ENCODE results near the gene APOOL.
"Not testable (repeated sequence)": the region's sequence is repeated elsewhere in the genome, so short reads cannot be mapped to it uniquely, and the experiment has no call there.

The APOOL gene

GRCh38 chrX:85077247-85077646 is 73.6 kb downstream of the APOOL start:
- DNase-seq (ENCODE audit: low read depth in 3 of 3, low spot score in 1 of 3) = not testable (repeated sequence)

DNA sequence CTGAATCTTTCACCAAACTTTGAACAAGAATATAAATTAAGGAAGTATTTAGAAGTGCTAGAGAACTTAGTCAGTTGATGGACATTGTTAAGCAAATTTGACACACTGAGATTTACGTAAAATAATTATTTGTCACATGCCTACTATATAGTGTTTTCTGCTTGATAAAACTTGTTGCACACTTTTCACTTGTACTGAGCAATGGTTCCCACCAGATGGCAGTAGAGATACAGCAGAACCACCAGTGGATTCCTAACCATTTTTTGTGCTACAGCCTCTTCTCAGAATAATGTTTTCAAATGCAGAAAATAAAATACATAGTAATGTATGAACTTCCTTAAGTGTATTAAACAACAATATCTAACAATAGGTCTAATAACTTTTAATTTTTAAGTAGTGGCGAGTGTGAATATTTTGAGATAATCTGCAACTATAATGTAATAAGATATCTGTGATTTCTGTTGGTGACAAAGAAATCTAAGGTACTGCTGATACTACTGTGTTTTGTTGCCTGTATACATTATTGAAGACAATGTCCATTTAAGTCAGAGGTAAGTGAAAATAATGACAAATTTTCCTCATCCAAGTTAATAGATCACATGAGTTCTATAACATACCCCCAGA is 81.2 kb downstream of the APOOL start:
- no peak for DNase-seq (ENCODE audit: low read depth in 3 of 3, low spot score in 1 of 3)

DNA sequence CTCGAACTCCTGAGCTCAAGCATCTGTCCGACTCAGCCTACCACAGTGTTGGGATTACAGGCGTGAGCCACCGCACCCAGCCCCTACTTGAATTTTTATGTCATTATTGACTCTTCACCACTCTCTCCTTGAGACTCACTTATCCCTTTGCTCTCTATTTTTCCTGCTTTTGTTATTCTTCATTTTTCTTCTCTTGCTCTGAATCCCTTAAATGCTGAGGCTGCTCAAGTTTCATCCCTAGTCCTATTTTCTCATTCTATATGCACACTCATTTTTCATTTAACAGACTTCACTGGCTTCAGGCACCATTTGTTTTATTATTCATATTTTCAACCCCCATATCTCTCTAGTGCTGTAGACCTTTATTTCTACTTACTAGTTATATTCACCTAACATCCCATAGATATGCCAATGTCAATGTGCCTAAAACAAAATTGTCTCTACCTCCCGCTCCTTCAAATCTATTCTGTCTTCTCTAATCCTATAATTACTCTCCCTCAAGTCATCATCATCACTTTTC is 85.7 kb downstream of the APOOL start:
- DNase-seq (ENCODE audit: low read depth in 3 of 3, low spot score in 1 of 3) = no peak

GRCh38 chrX:85107407-85107806 is 103.7 kb downstream of the APOOL start:
- DNase-seq (ENCODE audit: low read depth in 3 of 3, low spot score in 1 of 3) = no peak

DNA sequence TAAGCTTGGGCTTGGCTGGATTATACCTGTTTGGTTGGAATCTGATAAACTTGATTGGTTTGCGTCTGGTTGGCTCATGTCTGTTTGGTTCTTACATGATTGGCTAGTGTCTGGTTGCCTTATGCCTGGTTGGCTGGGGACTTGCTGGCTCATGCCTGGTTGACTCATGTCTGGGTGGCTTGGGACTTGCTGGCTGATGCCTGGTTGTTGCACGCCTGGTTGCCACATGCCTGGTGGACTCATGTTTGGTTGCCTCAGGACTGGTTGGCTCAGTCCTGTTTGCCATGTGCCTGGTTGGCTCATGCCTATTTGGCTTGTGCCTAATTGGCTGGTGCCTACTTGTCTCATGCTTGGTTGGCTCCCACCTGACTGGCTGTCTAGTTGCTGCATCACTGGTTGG is 104.5 kb downstream of the APOOL start:
- no peak for DNase-seq (ENCODE audit: low read depth in 3 of 3, low spot score in 1 of 3)

DNA sequence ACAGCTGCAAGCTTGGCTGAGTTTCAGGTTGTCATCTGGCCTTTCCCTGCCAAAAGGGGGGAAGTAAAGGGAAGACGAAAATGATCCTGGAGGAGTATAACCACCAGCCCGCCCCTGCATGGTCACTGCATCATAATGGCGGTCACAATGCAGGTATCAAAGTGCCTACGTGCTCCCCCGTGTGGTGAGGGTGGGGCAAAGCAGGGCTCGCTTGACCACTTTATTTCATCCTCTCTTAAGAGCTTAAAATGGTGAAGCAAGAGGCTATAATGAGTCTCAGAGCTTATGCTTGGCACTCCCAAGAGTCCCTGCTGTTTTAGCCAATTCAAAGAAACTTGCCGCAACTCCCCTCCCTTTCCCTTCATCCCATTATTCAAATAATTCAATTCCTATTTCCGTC is 105.6 kb downstream of the APOOL start:
- DNase-seq (ENCODE audit: low read depth in 3 of 3, low spot score in 1 of 3) = no peak

GRCh38 chrX:85111347-85111746 is 107.7 kb downstream of the APOOL start:
- no peak for DNase-seq (ENCODE audit: low read depth in 3 of 3, low spot score in 1 of 3)

DNA sequence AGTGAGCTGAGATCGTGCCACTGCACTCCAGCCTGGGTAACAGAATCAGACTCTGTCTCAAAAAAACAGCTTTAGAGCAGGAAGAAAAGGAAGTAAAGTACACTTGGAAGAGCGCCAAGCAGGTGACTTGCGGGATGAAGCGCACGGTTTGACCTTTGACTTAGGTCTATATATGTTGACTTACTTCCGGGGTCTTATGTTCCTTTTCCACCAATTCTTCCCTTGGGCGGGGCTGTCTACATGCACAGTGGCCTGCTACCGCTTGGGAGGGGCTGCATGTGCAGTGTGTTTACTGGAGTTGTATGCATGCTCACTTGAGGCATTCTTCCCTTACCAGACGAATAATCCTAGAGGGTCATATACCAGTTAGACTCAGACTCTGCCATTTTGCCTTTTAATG is 108.6 kb downstream of the APOOL start:
- no peak for DNase-seq (ENCODE audit: low read depth in 3 of 3, low spot score in 1 of 3)

GRCh38 chrX:85113746-85114145 is 110.1 kb downstream of the APOOL start:
- DNase-seq (ENCODE audit: low read depth in 3 of 3, low spot score in 1 of 3) = no peak

GRCh38 chrX:85114171-85114570 is 110.5 kb downstream of the APOOL start:
- DNase-seq (ENCODE audit: low read depth in 3 of 3, low spot score in 1 of 3) = no peak

- no peak for DNase-seq (ENCODE audit: low read depth in 3 of 3, low spot score in 1 of 3)
Observed at GRCh38 chrX:85114776-85115175, 111.1 kb downstream of the APOOL start.

GRCh38 chrX:85115252-85115651 is 111.6 kb downstream of the APOOL start:
- DNase-seq (ENCODE audit: low read depth in 3 of 3, low spot score in 1 of 3) = no peak

- DNase-seq (ENCODE audit: low read depth in 3 of 3, low spot score in 1 of 3) = no peak
Observed at GRCh38 chrX:85136409-85136808, 132.7 kb downstream of the APOOL start.

DNA sequence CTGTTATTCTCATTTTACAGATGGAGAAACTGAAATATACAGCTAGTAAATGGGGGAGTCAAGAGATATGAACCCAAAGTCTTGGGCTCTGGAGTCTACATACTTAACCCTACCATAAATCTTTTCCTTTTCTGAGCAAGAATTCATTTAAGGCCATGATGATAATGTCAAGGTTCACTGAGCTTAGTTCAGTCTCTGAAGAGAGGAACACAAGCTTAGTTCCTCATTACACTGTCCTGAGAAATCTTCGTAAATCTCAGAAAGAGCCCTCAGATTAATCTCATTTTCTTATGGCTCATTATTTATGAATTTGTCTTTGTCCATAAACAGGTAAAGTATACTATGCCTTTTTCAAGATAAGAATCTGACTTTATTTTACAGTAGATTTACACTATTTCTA is 135.7 kb downstream of the APOOL start:
- DNase-seq (ENCODE audit: low read depth in 3 of 3, low spot score in 1 of 3) = no peak

GRCh38 chrX:85140964-85141363 is 137.3 kb downstream of the APOOL start:
- no peak for DNase-seq (ENCODE audit: low read depth in 3 of 3, low spot score in 1 of 3)
